CD4-positive, alpha-beta T cell treated with Interleukin-6 for 4 hours (primary cell): ENCODE results near the gene LRP1.

Experiments
- DNase-seq: peaks from one replicate; pipeline ENCODE4 v3.0.0-alpha.2; 2020; ENCODE audit warnings: mixed read lengths

The LRP1 gene

GRCh38 chr12:57094208-57095160 is 33.8 kb upstream of the LRP1 start:
- no peak for DNase-seq

- no peak for DNase-seq
Measured at GRCh38 chr12:57095440-57095839, 32.8 kb upstream of the LRP1 start.

- no peak for DNase-seq
Measured at GRCh38 chr12:57096099-57096572, 32.1 kb upstream of the LRP1 start.

- no peak for DNase-seq
Measured at GRCh38 chr12:57096748-57097553, 31.3 kb upstream of the LRP1 start.

- no peak for DNase-seq
Measured at GRCh38 chr12:57097554-57097835, 30.8 kb upstream of the LRP1 start.

DNA sequence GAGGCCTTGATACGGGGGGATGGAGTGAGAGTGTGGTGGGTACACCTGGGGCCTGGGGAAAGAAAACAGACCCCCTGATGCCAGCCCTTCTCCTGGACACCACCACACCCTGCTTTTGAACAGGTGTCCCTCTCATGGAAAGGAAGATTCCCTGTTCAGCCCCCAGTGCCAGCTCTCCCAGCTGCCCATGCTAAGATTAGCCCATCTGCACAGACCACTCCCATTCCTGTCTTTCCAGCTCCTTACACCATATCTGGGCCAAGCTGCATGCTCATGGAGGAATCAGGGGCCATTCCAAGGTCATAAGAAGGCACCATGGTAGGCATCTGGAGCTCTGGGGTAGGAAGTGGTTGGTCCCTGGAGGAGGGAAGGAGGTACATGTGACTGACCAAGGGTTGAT is 29.7 kb upstream of the LRP1 start:
- DNase-seq, result no peak

- DNase-seq, result no peak
Measured at GRCh38 chr12:57099047-57099714, 29.1 kb upstream of the LRP1 start.

- DNase-seq, result no peak
Measured at GRCh38 chr12:57099766-57100165, 28.5 kb upstream of the LRP1 start.

DNA sequence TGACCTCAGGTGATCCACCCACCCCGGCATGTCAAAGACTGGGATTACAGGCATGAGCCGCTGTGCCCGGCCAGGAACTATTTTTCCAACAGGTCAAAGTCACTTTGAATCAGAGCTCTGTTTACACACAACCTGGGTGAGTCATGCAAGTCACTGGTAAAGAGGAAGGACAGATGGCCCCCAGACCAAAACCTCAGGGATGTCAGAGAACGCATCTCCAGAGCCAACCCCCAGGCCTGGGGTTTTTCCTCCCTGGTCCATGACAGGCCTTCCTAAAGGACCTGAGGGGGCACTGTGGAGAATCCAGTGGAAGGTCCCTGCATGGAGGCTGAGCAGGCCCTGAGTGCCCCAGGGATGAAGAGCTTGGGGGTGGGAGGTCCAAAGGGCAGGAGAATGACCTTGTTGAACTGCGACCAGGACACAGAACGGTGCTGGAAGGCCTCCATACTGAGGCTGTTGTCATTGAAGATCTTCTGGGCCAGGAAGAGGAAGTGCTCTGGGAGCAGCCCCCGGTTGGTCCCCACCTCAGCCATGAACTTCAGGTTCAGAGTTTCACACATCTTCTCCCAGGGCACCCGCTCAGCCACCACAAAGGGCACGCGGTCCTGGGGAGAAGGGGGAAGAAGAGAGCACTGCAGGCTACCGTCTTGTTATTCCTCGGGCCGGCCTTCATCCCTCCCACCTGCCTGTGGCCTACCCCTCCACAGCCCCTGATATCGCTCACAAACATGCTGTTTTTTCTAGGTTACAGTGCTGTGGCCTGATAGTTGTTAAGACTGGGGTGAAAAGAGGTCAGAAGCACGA is 26.2 kb upstream of the LRP1 start:
- DNase-seq, result no peak

DNA sequence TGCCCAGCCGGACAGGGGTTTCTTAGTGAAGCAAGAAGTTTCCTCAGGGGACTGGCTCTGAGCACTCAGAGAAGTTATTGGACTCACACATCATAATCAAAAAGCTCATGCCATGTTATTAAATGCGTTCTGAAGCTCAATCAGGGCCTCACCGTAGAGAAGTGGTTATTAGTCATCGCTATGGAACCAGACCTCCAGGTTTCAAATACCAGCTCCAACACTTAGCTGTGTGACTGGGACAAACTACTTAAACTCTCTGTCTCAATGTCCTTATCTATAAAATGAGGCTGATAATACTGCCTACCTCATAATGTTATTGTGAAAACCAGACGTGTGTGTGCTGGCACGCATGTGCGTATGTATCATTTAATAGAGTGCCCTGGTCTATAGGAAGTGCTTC is 24.4 kb upstream of the LRP1 start:
- DNase-seq, result no peak

- no peak for DNase-seq
Measured at GRCh38 chr12:57104292-57104910, 23.9 kb upstream of the LRP1 start.

- DNase-seq, result no peak
Measured at GRCh38 chr12:57105011-57105753, 23.1 kb upstream of the LRP1 start.

DNA sequence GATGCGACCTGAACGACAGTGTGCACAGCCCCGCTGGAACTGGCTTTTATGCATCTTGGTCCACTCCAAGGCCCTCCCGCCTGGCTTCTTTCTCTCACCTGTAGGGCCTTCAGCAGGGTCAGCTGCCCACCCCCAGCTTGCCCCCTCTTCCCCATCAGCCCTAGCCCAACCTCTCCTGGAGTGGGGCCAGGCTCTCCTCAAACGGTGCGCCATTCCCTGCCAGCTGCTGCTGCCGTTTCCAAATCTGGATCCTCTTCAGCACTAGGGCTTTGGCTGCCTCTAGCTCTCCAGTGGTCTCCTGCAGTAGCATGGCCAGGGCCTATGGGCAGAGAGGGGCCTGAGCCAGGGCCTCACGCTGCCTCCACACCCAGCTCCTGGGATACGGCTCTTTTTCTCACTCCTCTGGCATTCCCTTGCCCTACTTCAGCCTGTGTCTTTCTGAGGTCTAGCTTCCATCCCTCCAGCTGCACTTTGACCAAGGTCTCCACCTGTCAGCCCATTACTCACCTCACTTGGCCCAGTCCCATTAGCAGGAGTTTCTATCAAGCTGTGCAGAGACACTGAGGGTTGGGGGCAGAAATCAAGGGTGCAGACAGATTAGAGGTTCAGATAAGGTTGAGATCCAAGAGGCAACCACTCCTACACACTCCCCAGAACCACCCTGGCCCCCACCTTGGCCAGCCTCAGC is 22.1 kb upstream of the LRP1 start:
- DNase-seq, result no peak

DNA sequence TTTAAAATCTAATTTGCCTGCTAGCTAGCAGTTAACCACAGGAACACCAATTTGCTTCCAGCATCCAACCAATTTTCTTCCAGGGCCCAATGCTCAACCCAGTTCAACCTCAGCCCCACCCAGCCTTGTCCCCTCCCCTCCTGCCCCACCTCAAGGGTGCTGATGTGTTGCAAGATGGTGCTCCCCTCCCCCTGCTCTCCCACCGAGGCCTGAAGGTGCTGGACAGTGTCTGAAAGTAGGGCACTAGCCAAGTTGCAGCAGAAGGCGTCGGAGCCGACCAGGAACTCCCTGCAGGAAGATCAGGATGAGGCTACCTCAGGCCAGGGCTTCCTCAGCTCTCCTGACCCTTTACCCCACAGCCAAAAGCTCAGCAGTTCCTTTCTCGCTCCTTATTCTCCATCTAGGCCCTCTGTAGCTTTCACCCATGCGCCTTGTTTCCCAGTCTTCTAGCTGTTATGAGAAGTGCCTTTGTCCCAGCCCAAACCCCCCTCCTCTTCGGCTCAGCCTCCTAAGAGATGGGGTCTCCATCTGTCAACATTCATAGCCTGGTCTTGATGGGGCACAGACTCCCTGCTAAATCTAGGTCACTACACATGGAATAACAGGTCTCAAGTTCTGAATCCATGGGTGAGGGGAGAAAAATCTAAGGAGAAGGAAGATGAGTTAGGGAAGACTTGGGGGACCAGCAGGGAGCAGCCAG is 20.7 kb upstream of the LRP1 start:
- DNase-seq, result no peak

- DNase-seq, result no peak
Measured at GRCh38 chr12:57109207-57110103, 18.8 kb upstream of the LRP1 start.

DNA sequence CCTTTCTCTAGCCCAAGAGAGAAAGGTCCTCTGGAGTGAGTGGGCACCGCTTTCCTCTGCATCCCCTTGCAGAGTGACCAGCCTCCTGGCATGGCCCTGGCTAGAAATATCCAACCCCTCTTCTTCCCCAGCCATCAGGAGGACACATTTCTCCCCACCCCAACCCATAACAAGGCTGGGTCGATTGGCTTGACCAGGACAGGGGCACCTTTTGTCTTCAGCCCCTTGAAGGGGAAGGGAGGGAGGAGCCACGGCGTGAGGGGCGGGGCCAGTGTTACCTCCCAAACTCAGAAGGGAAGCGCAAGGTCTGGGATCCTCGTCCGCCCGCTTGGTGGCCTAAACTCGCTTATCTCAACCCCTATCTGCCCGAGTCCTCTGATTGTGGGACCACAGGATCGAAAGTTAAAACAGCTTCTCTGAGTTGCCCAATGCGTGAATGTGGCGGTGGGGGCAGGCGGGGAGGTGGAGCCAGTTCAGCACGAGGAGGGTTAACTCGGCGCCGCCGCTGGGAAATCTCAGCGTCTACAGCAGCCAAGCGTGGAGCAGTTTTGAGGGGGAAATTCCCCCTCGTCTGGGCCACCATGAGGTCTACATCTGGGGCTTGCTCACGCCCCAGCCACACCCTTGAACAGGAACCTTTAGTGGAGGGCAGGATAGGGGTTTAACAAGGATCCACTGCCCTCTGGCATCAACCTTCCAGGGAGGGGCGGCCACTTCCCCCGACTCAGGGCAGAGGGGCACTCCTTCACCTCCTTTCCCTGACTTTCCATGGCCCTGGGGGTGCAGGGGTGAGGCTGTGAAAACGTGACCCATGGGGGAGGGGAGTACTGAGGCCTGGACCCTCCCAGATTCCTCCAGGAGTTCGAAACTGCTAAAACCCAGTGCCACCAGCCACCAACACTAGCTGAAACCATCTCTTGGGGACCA is 17.9 kb upstream of the LRP1 start:
- DNase-seq, result peak; percentile 76

DNA sequence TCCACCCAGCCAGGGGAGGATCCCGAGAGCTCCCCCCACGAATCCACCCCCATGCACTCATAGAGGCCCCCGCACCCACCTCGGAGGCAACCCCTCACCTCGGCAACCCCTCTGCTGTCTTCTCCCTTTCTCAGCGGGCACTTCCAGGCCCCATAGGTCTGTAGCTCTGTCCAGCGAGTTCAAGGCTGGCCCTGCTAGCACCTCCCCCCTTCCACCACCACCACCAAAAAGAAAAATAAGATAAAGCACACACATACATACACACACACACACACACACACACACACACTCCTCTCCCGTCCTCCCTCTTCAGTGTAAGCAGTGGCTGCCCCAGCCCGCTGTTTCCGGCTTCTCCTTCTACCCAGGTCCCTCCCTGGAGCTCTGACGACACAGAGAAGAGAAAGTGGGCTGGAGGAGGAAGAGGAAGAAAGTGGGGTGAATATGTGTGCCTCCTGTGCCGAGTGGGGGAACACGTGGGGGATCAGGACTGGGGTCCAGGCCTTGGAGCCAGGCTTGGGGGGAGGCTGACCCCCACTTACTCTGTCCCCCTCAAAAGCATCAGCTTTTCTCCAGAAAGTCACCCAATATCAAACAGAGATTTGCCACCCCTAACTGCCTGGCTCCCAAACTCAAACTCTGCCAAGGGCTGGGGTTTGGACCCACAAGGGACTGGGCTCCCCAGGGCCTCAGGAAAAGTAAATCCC is 17.1 kb upstream of the LRP1 start, which contains the start of gene STAT6:
Gene STAT6 (minus strand): TSS at position 332 of the 704 bp plus-strand sequence. CDS start 3,084 bp downstream, outside the sequence.
- DNase-seq, result peak; percentile 89
